Right renal cortex interstitium (tissue), 3 donors: ENCODE measurements around the gene CDC42BPB. TPM values are rescaled to one million over a fixed set of nuclear protein-coding genes. Genes with fewer than 3 reads are reported as not detected.

ENCODE experiments used
- DNase-seq, 3 donors: peaks; one replicate each; pipeline ENCODE4 v3.0.0-alpha.2; 2013; ENCODE audit warnings: low read depth in 3 of 3, low spot score in 2 of 3
- polyA plus RNA-seq, 3 donors: library from polyadenylated mRNA; unstranded; fragments of 120-200 nt; gene quantifications; one replicate each; pipeline ENCODE4 v1.2.1, GENCODE V29; 2013; ENCODE audit not compliant: insufficient read length in 3 of 3

Gene CDC42BPB
- polyA plus RNA-seq, 3 donors, result 69.7 to 74.1 (median 70.4) TPM

- DNase-seq, result no peak
These were observed 56.9 kb downstream of the CDC42BPB start for GRCh38 chr14:103000291-103000921.

GRCh38 chr14:102999227-102999895, 58.0 kb downstream of the CDC42BPB start:
- DNase-seq, result no peak

DNA sequence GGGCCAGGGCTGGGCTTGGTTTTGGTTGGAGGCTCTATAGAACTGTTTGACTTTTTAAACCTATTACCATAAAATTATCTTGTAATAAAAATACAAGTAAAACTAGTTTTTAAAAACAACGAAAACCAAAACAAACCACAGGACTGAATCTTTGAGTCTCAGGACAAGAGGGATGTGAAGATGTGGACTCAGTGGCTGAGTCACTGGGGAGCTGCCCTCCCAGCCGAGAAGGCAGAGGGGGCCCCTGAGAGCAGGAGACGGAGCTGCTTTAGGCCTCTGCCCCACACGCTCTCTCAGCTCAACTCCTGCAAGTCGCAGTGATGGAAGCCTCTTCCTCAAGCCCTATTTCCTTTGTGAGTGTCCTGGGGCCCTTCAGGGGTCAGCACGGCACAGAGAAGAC, 59.0 kb downstream of the CDC42BPB start:
- DNase-seq, result no peak

DNA sequence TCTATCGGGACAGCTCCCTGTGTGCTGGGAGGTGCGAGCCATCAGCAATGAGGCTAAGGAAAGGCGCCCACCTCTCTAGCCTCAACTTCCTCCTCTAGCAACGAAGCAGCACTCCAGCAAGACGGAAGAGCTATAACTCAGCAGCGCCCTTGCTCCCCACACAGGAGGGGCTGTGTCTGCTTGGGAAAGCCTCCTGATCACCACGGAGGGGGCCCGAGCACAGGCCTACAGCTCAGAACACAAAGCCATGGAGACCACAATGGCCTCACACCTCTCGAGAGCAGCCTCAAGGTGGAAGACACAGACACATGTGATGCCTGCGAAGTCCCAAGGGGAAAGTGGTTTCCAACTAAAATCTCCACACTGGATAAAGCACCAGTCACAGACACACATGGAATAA, 60.4 kb downstream of the CDC42BPB start:
- DNase-seq, result no peak

DNA sequence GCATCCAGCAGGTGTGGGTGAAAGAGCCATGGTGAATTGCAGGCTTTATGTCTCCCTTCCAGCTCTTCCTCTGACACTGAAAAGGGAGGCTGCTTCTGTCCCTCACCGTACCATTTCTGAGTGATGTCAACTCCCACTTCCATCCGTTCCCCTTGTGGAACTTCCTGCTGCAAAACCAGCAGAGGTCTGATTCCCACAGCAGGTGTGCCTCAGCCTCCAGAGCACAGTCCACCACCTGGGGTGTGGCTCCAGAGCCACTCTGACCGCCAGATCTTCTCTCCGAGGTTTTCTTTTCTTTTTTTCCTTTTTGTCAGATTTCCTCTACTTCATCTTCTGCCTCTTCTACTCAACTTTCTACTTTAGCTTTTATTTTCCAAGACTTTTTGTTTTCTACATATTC, 62.7 kb downstream of the CDC42BPB start:
- no peak for DNase-seq

GRCh38 chr14:102993523-102993922, 63.8 kb downstream of the CDC42BPB start:
- DNase-seq, result no peak

DNA sequence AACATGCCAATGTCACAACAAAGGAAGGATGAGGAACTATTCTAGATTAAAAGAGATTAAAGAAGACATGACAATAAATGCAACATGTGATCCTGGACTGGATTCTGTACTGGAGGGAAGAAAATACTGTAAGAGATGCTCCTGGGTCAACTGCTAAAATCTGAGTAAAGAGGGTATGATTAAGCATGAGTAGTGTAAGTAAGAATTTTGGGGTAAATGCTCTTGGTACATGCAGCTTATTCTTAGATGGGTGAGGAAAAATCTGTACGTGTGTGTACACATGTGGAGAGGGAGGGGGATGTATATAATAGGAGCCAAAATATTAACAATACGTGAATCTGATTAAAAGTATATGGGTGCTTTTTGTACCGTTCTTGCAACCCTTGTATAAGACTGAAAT, 66.0 kb downstream of the CDC42BPB start:
- DNase-seq, result no peak

GRCh38 chr14:102988054-102988453, 69.3 kb downstream of the CDC42BPB start:
- DNase-seq, result no peak

- DNase-seq, result no peak
These were observed 70.4 kb downstream of the CDC42BPB start for GRCh38 chr14:102986810-102987579.

- DNase-seq, result no peak
These were observed 71.7 kb downstream of the CDC42BPB start for GRCh38 chr14:102985665-102986064.

GRCh38 chr14:102984336-102985102, 72.8 kb downstream of the CDC42BPB start:
- DNase-seq, result no peak

GRCh38 chr14:102983496-102983895, 73.9 kb downstream of the CDC42BPB start:
- no peak for DNase-seq

DNA sequence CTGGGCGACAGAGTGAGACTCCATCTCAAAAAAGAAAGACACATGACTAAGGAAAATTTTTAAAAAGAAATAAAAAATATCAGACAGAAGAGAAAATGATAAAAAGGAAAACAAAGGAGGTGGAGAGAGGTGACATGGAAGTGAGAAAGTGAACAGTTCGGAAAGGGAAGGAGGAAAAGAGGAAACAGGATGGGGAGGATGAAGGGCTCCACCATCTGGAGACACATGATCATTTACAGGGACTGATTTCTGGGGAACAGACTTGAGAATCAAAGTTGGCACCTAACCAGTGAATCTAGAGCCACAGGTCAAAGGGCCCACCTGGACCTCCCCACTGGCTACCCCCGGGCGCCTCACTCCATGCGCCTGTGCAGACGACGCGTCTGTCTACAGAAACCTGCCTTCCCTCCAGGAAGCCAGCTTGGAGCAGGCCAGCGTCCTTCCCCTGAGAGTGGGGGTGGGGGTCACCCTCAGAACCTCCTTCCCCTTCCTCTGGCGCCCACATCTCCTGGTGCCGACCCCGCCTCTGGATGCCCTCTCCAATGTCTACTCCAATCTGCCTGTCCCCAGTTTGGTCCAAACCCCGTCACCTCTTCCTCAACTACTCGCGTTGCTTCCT, 74.4 kb downstream of the CDC42BPB start:
- DNase-seq, result no peak

GRCh38 chr14:102980409-102980810, 76.9 kb downstream of the CDC42BPB start:
- DNase-seq, result no peak

GRCh38 chr14:102979406-102979805, 77.9 kb downstream of the CDC42BPB start:
- no peak for DNase-seq

DNA sequence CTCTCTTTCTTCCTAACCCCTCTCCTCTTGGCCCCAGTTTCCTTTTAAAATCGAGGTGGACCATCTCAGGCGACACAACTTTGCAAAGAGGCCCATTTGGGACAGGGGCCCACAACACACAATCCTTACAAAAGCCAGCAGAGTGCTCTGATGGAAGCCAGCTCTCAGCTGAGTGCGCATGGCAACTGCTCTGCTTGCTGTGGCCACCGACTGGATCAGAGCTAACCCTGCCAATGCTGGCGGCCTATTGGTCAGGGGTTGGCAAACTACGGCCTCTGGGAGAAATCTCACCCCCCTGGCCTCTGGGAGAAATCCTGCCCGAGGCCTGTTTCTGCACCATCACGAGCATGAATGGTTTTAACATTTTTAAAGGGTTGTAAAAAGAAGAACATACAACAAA, 79.9 kb downstream of the CDC42BPB start:
- no peak for DNase-seq

- no peak for DNase-seq
These were observed 81.7 kb downstream of the CDC42BPB start for GRCh38 chr14:102975662-102976061.

DNA sequence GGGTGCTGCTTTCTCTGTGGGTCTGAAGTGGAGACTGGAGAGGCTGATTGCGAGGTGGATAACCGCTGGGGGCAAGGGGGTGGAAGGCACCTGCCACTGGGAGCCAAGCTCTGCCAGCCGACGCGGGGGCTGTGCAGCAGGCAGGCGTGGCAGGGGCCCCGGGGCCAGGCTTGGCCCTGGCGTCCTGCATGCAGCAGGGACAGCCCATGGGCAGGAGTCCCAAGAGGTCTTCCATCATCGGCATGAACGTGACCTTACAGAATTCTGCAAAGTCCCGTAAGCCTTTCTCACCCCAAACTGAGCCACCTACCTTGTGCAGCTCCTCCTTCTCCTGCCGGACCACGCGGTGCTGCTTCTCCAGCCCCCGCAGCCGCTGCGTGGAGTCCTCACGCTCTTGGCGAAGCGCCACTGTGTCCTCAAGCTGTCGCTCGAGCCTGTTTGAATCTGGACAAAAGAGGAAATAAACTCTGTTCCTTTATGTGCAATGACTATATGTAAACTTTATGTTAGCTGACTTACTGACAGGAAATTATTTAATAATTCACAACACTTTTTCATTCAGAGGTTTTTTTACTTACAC, 83.6 kb downstream of the CDC42BPB start:
- no peak for DNase-seq

DNA sequence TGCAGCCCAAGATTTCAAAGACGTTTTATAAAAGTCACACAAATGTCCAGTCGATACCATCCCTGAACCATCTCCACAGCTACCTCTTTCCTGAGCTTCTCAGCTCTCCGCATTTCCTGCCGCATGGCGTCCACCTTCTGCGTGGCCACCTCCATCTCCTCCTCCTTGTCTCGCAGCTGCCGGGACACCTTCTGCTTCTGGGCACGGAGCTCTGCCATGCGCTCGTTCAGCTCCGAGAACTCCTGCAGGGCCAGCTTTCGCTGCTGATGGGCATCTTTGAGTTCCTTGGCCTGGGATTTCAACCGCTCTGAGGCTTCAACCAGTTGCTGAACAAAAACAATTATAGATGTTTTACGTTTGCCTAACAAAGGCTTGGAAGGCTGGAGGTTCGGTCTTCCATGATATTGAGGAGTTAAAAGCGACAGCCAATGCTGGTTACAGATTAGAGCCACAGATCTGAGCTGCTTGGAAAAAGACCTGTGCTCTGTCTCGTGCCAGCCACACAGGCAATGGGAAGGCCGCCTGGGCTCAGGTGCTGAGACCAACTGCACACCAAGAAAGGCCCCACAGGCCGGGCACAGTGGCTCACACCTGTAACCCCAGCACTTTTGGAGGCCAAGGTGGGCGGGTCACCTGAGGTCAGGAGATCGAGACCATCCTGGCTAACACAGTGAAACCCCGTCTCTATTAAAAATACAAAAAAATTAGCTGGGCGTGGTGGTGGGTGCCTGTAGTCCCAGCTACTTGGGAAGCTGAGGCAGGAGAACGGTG, 85.3 kb downstream of the CDC42BPB start:
- DNase-seq, result no peak

DNA sequence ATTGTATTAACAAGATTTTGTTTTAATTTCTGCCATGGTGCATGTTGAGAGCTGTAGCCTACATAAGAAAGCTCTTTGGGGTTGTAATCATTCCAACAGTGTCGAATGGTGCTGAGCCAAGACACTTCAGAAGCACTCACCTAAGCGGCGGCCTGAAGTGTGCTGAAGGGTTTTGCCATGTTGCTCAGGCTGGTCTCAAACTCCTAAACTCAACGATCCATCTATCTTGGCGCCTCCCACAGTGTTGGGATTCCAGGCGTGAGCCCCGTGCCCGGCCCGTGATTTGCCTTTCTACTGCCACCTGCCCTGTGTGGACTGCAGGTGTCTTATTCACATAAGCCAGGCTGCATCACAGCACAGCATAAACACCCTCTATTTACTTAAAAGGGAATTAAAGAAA, 86.0 kb downstream of the CDC42BPB start:
- no peak for DNase-seq
